HG02798 (cell line): Measurements from ENCODE around the gene UBE2QL1.
"Not testable (repeated sequence)": the region's sequence is repeated elsewhere in the genome, so short reads cannot be mapped to it uniquely, and the experiment has no call there.

Experiments used
- ATAC-seq: cut with Tn5 transposase; IDR thresholded peaks from one replicate; pipeline ENCODE4 v1.9.1; 2021; ENCODE audit warnings: mild to moderate bottlenecking; ENCODE audit not compliant: unreplicated experiment, poor library complexity

The UBE2QL1 gene

DNA sequence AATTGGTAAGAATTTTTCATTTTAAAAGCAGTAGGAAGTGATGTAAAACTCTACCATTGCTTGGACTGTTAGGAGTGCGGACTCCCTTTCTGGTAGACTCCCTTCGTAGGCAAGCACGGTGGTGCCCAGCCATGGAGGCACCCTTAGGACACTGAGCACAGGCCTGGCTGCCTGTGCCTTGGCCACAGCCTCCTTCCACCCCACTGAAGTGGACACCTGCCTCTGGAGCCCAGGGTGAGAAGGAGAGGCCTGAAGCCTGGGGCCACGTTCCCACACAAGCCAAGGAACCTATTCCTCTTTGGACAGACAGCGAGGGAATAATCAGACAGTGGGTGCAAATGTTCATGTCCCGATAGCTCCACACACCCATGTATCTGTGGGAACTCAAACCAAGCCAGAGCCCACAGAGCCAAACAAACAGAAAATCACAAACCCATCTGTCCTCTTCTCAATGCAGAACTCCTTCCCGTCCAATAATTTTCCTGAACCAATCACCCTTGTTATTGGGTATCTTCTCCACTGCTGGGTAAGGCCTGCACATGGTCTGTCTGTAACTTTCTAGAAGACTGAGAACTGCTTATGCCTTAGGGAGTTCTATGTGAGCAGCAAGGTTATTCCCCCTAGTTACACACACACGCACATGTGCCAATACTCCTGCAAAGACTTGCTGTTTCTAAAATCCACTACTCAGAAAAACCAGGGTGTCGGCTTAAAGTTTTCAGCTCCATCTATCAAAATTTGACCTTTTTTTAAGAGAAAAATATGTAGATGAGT is 45.2 kb downstream of the UBE2QL1 start:
- peak; percentile 49 for ATAC-seq

DNA sequence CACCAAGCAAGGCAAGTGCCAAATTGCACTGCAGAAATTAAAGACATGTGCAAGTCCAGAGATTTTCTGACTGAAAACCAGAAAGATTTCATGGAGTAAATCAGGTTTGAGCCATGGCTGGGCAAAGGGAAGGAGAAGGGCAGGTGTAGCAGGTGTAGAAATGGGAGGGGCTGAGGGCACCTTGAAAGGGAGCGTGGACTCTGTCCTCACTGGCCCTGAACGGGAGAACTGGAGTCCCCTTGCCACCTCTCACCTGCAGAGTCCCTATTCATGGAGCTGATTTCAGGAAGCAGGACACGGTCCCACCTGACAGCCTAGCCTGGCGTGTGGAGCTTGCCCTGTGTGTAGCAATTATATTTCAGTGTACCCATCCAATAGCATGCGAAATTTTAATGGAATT is 46.3 kb downstream of the UBE2QL1 start:
- no peak for ATAC-seq

DNA sequence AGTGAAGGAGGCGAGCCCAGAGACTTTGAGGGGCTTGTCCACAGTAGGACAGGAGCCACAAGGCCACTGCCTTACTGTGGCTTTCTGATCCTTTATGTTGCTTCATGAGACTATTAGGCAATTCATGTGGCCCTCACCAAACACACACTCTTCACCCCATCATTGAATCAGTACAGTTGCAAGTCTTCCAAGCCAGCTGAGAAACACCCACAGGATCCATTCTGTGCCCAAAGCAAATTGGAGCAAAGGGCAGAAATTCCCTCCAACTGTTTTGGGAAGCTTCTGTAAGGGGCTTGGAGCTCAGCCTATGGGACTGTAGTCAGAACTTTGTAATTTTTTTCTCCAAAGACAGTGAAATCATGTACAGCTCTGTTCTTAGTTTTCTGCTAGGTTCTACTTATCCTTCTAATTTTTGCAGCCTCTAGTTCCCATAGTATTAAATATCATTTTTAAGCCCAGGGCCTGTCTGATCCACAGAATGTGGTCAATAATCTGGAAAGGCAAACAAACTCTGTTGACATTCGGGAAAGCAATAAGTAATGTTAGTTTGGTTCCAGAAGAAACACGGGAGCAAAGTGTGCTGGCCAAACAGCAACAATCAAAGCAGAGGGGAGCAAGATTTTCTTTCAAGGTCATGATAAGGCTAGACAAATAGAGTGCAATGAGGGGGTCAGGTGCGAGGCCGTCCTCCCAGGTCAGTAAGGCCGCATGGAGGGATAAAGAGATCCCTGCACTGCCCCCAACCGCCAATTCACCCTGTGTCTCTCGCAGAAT is 47.0 kb downstream of the UBE2QL1 start:
- ATAC-seq: no peak

DNA sequence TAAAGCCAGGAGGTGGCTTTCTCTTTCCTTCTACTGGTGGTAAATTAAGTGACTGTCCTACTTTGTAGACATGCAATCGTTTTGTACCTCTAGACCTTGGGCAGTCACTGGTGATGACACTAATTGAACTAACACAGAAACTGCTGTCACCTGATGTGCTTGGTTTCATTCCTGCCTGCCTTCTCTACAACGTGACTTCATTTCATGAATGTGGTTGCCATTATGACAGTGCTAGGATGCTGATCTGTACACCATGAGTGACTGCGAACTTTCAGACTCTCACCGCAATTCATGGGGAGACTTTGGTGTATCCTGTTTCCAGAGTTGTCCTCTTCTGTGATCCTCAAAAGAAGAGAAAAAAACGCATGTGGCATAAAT is 47.5 kb downstream of the UBE2QL1 start:
- peak; percentile 94 for ATAC-seq

DNA sequence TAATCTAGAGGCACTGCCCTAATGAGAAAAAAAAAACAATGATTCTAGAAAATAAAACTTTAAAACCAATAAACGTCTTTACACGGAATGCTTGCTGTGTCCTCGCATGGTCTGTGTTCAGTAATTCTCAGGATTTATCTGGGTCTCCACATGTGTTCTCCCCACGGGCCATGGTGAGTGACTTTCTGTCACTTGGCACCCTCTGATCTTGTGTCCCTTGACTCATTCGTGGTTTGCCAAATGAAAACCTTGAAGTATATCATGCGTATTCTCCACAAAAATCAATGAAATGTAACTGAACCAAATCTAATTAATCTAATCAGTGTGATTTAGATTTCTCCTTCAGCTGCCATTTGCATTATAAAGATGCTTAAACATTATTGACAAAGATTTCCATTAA is 48.0 kb downstream of the UBE2QL1 start:
- peak; percentile 4 for ATAC-seq

DNA sequence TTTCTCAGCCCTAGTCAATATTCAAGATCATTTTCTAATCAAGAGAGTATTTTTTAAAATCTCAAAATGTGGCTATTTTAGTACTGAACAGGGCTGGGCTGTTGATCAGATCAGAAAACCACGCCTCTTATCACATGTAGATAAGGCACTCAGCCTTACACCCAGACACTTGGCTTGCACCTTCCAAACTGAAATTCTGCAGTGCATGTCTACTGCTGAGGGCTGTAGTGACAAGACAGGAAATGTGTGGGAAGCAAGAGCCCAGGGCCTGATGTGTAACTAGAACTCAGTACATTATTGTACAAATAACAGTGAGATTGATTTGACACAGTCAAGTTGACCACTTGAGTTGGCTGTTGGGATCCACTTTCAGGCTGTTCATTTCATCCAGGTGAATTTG is 48.6 kb downstream of the UBE2QL1 start:
- ATAC-seq: no peak

DNA sequence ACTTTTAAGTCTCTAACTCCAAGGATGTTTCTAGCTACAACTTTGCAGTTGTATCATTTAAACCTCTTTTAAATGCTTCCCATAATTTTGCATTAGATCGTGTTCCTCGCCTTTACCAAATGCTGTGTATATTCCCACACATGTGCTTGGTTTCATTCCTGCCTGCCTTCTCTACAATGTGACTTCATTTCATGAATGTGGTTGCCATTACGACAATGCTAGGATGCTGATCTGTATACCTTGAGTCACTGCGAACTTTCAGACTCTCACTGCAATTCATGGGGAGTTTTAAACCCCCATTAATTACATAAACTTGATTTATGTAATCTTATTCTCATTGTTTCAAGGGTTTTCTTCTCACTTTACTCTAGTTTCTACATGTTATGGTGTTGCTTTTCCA is 50.3 kb downstream of the UBE2QL1 start:
- ATAC-seq: no peak

DNA sequence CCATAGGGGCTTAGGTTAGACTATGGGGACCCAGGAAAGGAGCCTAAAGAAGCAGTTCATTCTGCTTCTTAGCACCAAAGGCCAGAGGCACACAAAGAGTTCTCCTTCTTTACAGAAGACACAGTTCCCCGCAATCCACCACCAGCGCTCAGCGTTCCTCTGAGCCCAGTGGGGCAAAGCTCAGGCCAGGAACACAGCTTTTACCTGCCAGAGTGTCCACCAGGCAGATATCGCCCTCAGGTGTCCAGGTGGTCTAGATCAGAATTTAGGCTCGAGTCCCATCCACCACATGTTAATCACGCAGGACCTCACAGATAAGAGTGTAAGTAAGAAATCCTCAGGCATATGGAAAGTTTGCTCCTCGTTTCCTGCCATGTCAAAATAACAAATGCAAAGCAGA is 53.0 kb downstream of the UBE2QL1 start:
- no peak for ATAC-seq

DNA sequence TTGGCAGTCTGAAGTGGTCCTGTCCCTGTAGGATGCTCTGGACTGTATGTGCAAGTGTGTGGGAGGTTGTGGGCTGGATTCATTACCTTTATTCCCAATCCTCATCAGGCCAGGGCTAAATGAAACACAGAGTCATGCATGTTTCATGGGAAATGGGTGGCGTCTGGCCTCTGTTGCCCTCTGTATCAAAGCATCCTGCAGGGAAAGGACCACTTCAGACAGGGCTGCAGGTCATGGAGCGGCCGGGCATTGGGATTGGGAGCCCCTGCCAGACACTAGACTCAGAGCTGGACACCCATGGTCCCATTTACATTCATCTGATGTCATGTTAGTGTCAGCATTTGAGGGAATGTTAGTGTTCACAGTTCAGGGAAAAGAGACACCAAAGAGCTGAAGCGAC is 53.8 kb downstream of the UBE2QL1 start:
- ATAC-seq: no peak

DNA sequence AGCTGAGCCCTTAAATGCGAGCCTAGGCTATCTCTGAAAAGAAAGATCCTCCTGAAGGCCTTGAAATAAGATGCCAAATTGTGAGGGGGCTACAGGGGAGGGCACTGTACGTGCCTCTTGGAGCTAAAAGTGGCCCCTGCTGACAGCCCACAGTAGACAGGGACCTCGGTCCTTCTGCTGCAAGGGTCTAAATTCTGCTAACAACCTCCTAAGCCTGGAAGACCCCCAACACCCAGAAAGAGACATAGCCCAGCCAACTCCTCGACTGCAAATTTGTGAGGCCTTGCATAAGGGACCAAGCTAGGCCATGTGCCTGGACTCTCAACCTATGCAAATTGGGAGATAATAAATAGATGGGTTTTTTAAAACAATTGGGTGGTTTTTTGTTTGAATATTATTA is 54.7 kb downstream of the UBE2QL1 start:
- ATAC-seq: no peak

DNA sequence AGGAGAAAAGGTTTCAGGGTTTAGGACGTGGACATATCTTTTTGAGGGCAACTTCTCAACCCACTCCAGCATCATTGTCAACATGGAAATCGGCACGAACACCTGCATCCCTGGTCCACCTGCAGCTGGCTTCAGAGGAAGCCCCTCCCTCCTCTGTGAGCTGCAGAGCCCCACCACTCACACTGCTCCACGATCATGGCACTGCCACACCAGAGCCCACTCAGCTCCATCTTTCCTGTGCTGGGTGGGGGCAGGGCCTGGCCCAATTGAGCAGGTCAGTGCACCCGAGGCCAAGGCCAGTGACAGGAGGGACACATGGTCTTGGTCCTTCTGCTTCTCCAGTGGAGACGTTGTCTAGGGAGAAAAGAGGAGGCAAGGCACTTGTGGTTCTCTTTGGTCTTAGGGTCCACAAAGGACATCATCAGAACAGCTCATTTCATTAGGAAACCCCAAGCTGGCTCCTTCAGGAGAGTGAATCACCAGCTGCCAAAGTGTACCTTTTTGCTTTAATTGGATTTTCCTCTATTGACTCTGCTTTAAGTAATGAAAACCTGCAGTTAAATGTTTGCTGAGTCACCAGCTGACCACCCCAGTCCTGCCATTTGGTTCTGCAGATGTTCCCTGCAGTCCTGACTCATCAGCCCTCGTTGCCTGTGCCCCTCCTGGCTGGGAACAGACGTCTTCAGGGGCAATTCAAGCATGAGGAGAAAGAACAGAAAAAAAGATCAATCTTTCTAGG is 56.2 kb downstream of the UBE2QL1 start:
- no peak for ATAC-seq

DNA sequence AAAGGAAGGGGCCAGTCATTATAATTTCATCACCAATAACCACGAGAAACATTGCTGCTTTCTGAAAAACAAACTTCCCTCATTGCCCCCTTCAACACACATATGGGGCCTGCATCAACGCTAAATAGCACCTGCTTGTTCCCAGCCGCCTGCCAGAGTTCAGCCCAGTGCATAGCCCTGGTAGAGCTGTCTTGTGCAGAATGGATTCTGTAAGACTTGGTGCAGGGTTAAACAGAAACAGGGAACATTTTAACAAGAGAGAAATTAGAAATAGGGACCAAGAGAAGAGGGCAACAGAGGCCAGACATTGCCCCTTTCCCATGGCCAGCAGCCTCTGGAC is 56.7 kb downstream of the UBE2QL1 start:
- ATAC-seq: no peak

DNA sequence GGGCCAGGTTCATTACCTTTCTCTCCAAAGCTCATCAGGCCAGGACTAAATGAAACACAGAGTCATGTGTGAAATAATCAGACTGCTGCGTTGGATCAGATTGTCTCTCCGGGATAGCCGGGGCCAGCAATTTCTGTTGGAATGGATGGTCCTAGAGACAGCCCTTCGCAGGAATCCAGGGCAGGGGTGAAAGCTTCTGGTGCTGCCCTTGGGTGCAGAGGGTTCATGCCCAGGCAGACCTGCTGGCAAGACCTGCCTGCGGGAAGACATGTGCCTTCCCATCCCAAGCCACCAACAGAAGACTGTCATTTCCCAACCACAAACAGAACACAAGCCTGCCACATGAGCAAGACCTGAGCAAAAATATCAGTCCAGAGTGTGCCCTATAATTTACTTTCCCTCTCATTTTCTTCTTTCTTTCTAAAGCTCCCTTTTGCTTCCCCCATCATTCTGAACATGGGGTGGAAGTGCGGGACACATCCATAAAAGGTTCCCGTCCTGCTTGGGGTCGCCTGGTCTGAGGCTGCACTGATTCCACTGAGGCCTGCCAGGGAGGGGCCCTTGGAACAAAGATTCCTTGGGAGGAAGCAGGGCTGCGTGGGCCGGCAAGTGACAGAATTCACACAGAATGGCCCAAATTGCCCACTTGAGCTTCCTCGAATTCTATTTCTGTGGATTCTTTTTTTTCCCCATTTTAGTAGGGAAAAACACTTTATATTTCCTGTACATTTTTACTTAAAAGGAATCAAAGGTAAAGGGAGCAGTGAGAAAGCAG is 57.3 kb downstream of the UBE2QL1 start:
- no peak for ATAC-seq

DNA sequence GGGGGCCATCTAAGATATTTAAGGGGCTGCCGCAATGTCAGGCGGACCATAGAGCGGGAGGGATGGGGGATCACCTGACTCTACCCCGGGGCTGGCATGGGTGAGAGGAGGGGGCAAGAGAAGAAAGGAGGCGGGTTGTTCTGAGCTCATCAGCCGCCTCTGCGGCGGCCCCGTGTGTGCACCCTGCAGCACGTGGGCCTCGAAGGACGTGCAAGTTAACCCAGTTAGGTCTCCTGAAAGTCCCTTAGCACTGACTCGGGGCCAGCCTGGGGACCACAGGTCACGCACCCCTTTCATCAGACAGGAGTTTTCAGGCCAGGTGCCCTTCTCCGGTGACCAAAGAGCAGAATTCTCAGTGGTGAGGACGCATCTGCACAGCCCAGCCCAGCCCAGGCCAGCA is 58.0 kb downstream of the UBE2QL1 start:
- ATAC-seq: peak; percentile 71

DNA sequence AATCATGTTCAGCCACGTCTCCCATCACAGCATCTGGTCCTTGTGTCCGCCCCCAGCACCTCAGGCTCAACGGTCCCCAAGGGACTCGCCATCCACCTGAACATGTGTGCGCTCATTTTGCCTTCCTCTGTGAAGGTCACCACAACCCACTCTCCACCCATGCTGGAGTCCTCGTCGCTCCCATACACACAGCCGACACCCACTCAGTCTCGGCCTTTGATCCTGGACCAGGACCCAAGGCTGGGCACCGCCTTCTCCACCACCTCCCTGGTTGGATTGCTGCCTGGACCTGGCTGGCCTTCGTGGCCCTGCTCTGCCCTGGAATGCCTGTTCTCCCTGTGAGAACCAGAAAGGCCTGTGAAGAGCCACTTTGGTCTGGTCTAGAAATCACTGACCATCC is 60.3 kb downstream of the UBE2QL1 start:
- ATAC-seq: no peak

DNA sequence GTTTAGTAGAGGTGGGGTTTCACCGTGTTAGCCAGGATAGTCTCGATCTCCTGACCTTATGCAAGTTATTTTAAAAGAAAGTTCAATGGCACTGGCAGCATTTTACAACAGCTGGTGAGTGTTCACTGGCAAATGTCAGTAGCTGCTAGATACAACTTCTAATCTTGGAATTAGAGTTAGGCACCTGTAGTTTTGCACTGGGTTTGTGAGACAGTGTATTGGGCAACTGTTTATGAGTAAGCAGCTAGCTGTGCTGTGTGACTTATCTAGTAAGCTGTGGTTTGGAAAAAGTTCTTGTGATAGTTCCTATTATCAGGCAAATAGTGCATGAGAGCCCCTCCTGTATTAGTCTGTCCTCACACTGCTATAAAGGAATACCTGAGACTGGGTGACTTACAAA is 61.5 kb downstream of the UBE2QL1 start:
- no peak for ATAC-seq

DNA sequence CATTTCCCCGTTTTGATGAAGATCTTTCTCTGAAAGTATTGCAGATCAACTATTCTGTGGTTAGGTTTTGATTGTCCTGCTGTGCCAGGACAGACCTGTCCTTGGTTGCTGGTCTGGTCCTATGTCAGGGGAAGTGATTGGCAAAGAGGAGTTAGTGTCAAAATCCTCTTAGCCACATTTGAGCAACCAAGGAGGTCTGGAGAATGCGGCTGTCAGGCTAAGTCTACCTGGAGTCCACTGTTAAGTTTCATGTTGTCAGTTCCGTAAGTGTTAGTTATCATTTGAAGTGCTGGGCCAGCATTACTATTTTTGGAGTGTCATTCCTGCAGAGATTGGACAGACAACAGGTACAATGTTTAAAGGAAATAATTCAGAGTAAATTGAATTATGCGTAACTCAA is 62.3 kb downstream of the UBE2QL1 start:
- ATAC-seq: no peak

DNA sequence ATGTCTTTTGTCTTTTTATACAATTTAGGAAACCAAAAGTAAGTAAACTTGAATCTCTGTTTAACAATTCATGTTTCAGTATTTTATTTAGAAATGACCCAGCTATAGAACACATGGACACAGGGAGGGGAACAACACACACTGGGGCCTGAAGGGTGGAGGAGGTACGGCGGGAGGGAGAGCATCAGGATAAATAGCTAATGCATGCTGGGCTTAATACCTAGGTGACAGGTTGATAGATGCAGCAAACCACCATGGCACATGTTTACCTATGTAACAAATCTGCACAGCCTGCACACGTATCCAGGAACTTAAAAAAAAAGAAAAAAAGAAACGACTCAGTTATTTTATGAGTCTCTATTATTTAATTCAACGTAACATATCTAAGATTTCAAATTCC is 67.2 kb downstream of the UBE2QL1 start:
- ATAC-seq: not testable (repeated sequence)

DNA sequence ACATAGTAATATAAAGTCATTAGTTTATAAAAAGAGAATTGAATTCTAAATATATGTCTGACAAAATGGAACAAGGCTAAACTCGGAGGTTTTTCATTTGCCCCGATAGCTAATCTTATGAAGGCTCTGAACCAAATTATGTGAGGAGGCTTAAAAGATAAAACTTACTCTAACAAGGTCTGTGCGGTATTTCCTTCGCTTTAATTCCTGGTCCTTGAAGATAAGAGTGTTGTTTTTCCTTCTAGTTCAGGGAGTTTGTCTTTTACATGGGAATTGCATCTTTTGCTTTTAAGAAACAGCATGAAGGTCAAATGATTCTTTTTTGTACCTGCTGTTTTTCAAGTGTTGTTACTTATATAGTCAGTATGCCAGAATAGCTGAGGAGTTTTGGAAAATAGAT is 68.2 kb downstream of the UBE2QL1 start:
- no peak for ATAC-seq

DNA sequence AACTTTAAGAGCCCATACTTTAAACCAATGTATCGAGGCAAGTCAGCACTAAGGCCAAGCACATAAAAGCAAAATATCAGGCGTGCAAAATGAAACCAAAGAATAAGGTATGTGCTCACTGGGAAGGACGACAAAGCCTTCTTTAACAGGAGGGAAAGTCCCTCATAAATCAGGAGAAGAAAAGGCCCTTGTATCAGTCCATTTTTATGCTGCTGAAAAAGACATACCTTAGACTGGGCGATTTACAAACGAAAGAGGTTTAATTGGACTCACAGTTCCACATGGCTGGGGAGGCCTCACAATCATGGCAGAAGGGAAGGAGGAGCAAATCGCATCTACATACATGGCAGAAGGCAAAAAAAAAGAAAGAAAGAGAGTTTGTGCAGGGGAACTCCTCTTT is 68.9 kb downstream of the UBE2QL1 start:
- no peak for ATAC-seq
